RWPE1 (cell line): ENCODE data around the gene PDE11A.

ENCODE experiments used
- CTCF ChIA-PET: fragments of 350-600 bp; sonication (Branson Sonifier 250); formaldehyde crosslinking; extraction: SDS; loops from one replicate; lab custom pipeline; 2021; lab: Yijun Ruan, JAX
- POLR2A ChIA-PET: fragments of 400-600 bp; formaldehyde crosslinking; extraction: SDS; loops from one replicate; lab custom pipeline; 2020; ENCODE audit warnings: antibody characterized with exemption; ENCODE audit not compliant: low non-redundant PET; lab: Yijun Ruan, JAX
- DNase-seq: peaks from one replicate; pipeline ENCODE4 v3.0.0; 2012; ENCODE audit warnings: low spot score
- H3K27ac ChIP-seq: fragments of 450-650 bp; 2 replicates; pipeline ENCODE4 v1.5.1; 2017
- CTCF ChIP-seq: fragments of 450-650 bp; conservative IDR thresholded peaks from 2 replicates; pipeline ENCODE4 v1.5.1; 2017; ENCODE audit warnings: low read depth, mild to moderate bottlenecking

PDE11A gene

GRCh38 chr2:178112202-178113152 lies 39.9 kb upstream of the PDE11A start, which contains the start of gene RBM45:
Gene RBM45 (plus strand): TSS chr2:178112437. CDS start chr2:178112547, 110 bp downstream.
- ChIA-PET POLR2A (no interaction called here), CTCF (interaction anchor here (0.6 to 2.9 kb wide), 15 partner anchors 9 to 1569 kb away, joined by 3 to 21 read pairs (median 3); no protein-coding TSS in a partner anchor)
- H3K27ac ChIP-seq: peak within 1 kb of the TSS; percentile 82
- TF ChIP-seq CTCF: peak; percentile 97
- DNase-seq: peak; percentile 96

- peak overlapping the region; percentile 82 for H3K27ac ChIP-seq
- TF ChIP-seq CTCF: no peak
- no peak for DNase-seq
- CTCF ChIA-PET: interaction anchor here (0.6 to 2.9 kb wide), 10 partner anchors 12 to 399 kb away, joined by 3 to 21 read pairs (median 3); no protein-coding TSS in a partner anchor
- POLR2A ChIA-PET: no interaction called here
Measured at GRCh38 chr2:178111743-178112142, 39.2 kb upstream of the PDE11A start.

GRCh38 chr2:178110681-178111080 lies 38.1 kb upstream of the PDE11A start:
- no peak for TF ChIP-seq CTCF
- no peak overlapping the region for H3K27ac ChIP-seq
- DNase-seq: no peak
- CTCF ChIA-PET: interaction anchor here (0.6 to 2.9 kb wide), 2 partner anchors 304 to 583 kb away, joined by 4 to 21 read pairs; no protein-coding TSS in a partner anchor
- POLR2A ChIA-PET: no interaction called here

- CTCF ChIA-PET: no interaction called here
- DNase-seq: peak; percentile 48
Measured at GRCh38 chr2:178109813-178110212, 37.2 kb upstream of the PDE11A start.

GRCh38 chr2:178108176-178108575 lies 35.6 kb upstream of the PDE11A start:
- DNase-seq: no peak
- no peak overlapping the region for H3K27ac ChIP-seq
- no peak for TF ChIP-seq CTCF
- POLR2A ChIA-PET: no interaction called here
- CTCF ChIA-PET: no interaction called here

More at GRCh38 chr2:178109813-178110212, 37.2 kb upstream of the PDE11A start:
- POLR2A ChIA-PET: no interaction called here
- TF ChIP-seq CTCF: peak; percentile 69
- H3K27ac ChIP-seq: no peak overlapping the region

GRCh38 chr2:178106053-178106452 lies 33.5 kb upstream of the PDE11A start:
- H3K27ac ChIP-seq: no peak overlapping the region
- DNase-seq: no peak
- POLR2A ChIA-PET: no interaction called here
- CTCF ChIA-PET: interaction anchor here (0.6 to 1.1 kb wide), 2 partner anchors 9 to 309 kb away, joined by 4 read pairs; no protein-coding TSS in a partner anchor
- no peak for TF ChIP-seq CTCF
